ENCODE data around the gene MAP2K2.

MAP2K2 gene

GRCh38 chr19:4094761-4095487, 29.0 kb downstream of the MAP2K2 start:
- H3K4me2 ChIP-seq (ENCODE audit: low read length, poor library complexity, severe bottlenecking), result no peak overlapping the region
- H3K14ac ChIP-seq (ENCODE audit: low read length in 2 of 2), result no peak overlapping the region
- H3K9ac ChIP-seq (ENCODE audit: low read length), result no peak overlapping the region
- H3K18ac ChIP-seq (ENCODE audit: low read depth in 1 of 2, low read length in 2 of 2), result no peak overlapping the region
- H4K8ac ChIP-seq (ENCODE audit: low read length), result no peak overlapping the region
- no peak overlapping the region for H2BK15ac ChIP-seq (ENCODE audit: low read depth, poor library complexity, severe bottlenecking)
- no peak overlapping the region for H4K91ac ChIP-seq (ENCODE audit: low read length)
- H2BK5ac ChIP-seq (ENCODE audit: low read depth, low read length, poor library complexity, severe bottlenecking), result no peak overlapping the region
- peaks cover 7% of the 10 kb centered on the region for H3K79me1 ChIP-seq (replicated peaks; ENCODE audit: low read length, poor library complexity, severe bottlenecking)
- H2AFZ ChIP-seq (ENCODE audit: low read depth, low read length), result no peak overlapping the region
- no peak for DNase-seq
- H3K23ac ChIP-seq (ENCODE audit: low read length in 2 of 2), result no peak overlapping the region
- no peaks in the 10 kb centered on the region for H3K9me3 ChIP-seq (ENCODE audit: control insufficient read depth, low read length)
- no peak overlapping the region for H2BK120ac ChIP-seq (ENCODE audit: low read depth, low read length)
- H3K4me3 ChIP-seq (ENCODE audit: insufficient read depth in 1 of 2, low read depth in 1 of 2, low read length in 2 of 2), result no peak overlapping the region
- no peak overlapping the region for H3K27ac ChIP-seq (ENCODE audit: low read length, poor library complexity, severe bottlenecking)
- H3K4ac ChIP-seq (ENCODE audit: low read depth in 1 of 2, low read length in 2 of 2), result no peak overlapping the region
- peaks cover 82 to 84% of the 10 kb centered on the region in 2 experiments for H3K36me3 ChIP-seq (ENCODE audit: control insufficient read depth in 1 of 2, insufficient read depth in 2 of 2, low read depth in 1 of 2, low read length in 2 of 2)
- WGBS, result 98% methylated on average over 33 of the region's 35 CpGs
- no peaks in the 10 kb centered on the region for H3K27me3 ChIP-seq (ENCODE audit: control insufficient read depth in 1 of 2, insufficient read depth in 1 of 2, low read length in 2 of 2)
- H3K4me1 ChIP-seq (ENCODE audit: control insufficient read depth, insufficient read depth, low read depth, low read length), result peaks cover 2% of the 10 kb centered on the region
- no peak overlapping the region for H2BK12ac ChIP-seq (ENCODE audit: low read length in 2 of 2)
- H2AK5ac ChIP-seq (ENCODE audit: low read length, severe bottlenecking), result no peak overlapping the region

- Histone ChIP-seq H2AFZ (ENCODE audit: low read depth, low read length) (no peak overlapping the region), H3K4me3 (ENCODE audit: insufficient read depth in 1 of 2, low read depth in 1 of 2, low read length in 2 of 2) (no peak overlapping the region), H2BK5ac (ENCODE audit: low read depth, low read length, poor library complexity, severe bottlenecking) (no peak overlapping the region), H3K14ac (ENCODE audit: low read length in 2 of 2) (no peak overlapping the region), H2BK12ac (ENCODE audit: low read length in 2 of 2) (no peak overlapping the region), H3K23ac (ENCODE audit: low read length in 2 of 2) (no peak overlapping the region), H4K8ac (ENCODE audit: low read length) (no peak overlapping the region), H3K18ac (ENCODE audit: low read depth in 1 of 2, low read length in 2 of 2) (no peak overlapping the region), H3K36me3 (ENCODE audit: control insufficient read depth in 1 of 2, insufficient read depth in 2 of 2, low read depth in 1 of 2, low read length in 2 of 2) (peaks cover 84 to 85% of the 10 kb centered on the region in 2 experiments), H4K91ac (ENCODE audit: low read length) (no peak overlapping the region), H2AK5ac (ENCODE audit: low read length, severe bottlenecking) (no peak overlapping the region), H3K4me2 (ENCODE audit: low read length, poor library complexity, severe bottlenecking) (no peak overlapping the region), H3K9me3 (ENCODE audit: control insufficient read depth, low read length) (no peaks in the 10 kb centered on the region), H2BK120ac (ENCODE audit: low read depth, low read length) (no peak overlapping the region), H3K9ac (ENCODE audit: low read length) (no peak overlapping the region), H3K27me3 (ENCODE audit: control insufficient read depth in 1 of 2, insufficient read depth in 1 of 2, low read length in 2 of 2) (no peaks in the 10 kb centered on the region), H3K4me1 (ENCODE audit: control insufficient read depth, insufficient read depth, low read depth, low read length) (peaks cover 2% of the 10 kb centered on the region), H3K4ac (ENCODE audit: low read depth in 1 of 2, low read length in 2 of 2) (no peak overlapping the region), H2BK15ac (ENCODE audit: low read depth, poor library complexity, severe bottlenecking) (no peak overlapping the region), H3K27ac (ENCODE audit: low read length, poor library complexity, severe bottlenecking) (no peak overlapping the region), H3K79me1 (replicated peaks; ENCODE audit: low read length, poor library complexity, severe bottlenecking) (peaks cover 4% of the 10 kb centered on the region)
- WGBS, result 98% methylated on average over 12 of the region's 19 CpGs
- no peak for DNase-seq
Observed at GRCh38 chr19:4094291-4094690, 29.6 kb downstream of the MAP2K2 start.

GRCh38 chr19:4093643-4094175, 30.2 kb downstream of the MAP2K2 start:
- H3K27me3 ChIP-seq (ENCODE audit: control insufficient read depth in 1 of 2, insufficient read depth in 1 of 2, low read length in 2 of 2), result no peaks in the 10 kb centered on the region
- WGBS, result 97% methylated on average over 17 of the region's 18 CpGs
- peaks cover 82 to 83% of the 10 kb centered on the region in 2 experiments for H3K36me3 ChIP-seq (ENCODE audit: control insufficient read depth in 1 of 2, insufficient read depth in 2 of 2, low read depth in 1 of 2, low read length in 2 of 2)
- H2BK15ac ChIP-seq (ENCODE audit: low read depth, poor library complexity, severe bottlenecking), result no peak overlapping the region
- H3K9ac ChIP-seq (ENCODE audit: low read length), result no peak overlapping the region
- H3K4me3 ChIP-seq (ENCODE audit: insufficient read depth in 1 of 2, low read depth in 1 of 2, low read length in 2 of 2), result no peak overlapping the region
- H2AFZ ChIP-seq (ENCODE audit: low read depth, low read length), result no peak overlapping the region
- DNase-seq, result no peak
- no peak overlapping the region for H2BK5ac ChIP-seq (ENCODE audit: low read depth, low read length, poor library complexity, severe bottlenecking)
- H4K91ac ChIP-seq (ENCODE audit: low read length), result no peak overlapping the region
- no peak overlapping the region for H3K27ac ChIP-seq (ENCODE audit: low read length, poor library complexity, severe bottlenecking)
- no peak overlapping the region for H3K23ac ChIP-seq (ENCODE audit: low read length in 2 of 2)
- no peak overlapping the region for H2BK12ac ChIP-seq (ENCODE audit: low read length in 2 of 2)
- H3K4me2 ChIP-seq (ENCODE audit: low read length, poor library complexity, severe bottlenecking), result no peak overlapping the region
- H2AK5ac ChIP-seq (ENCODE audit: low read length, severe bottlenecking), result no peak overlapping the region
- peaks cover 2% of the 10 kb centered on the region for H3K4me1 ChIP-seq (ENCODE audit: control insufficient read depth, insufficient read depth, low read depth, low read length)
- no peak overlapping the region for H3K14ac ChIP-seq (ENCODE audit: low read length in 2 of 2)
- no peak overlapping the region for H4K8ac ChIP-seq (ENCODE audit: low read length)
- H3K79me1 ChIP-seq (replicated peaks; ENCODE audit: low read length, poor library complexity, severe bottlenecking), result peaks cover 3% of the 10 kb centered on the region
- no peak overlapping the region for H2BK120ac ChIP-seq (ENCODE audit: low read depth, low read length)
- no peak overlapping the region for H3K4ac ChIP-seq (ENCODE audit: low read depth in 1 of 2, low read length in 2 of 2)
- H3K18ac ChIP-seq (ENCODE audit: low read depth in 1 of 2, low read length in 2 of 2), result no peak overlapping the region
- no peaks in the 10 kb centered on the region for H3K9me3 ChIP-seq (ENCODE audit: control insufficient read depth, low read length)

GRCh38 chr19:4090356-4091220, 33.3 kb downstream of the MAP2K2 start:
- no peak overlapping the region for H2AFZ ChIP-seq (ENCODE audit: low read depth, low read length)
- H3K27me3 ChIP-seq (ENCODE audit: control insufficient read depth in 1 of 2, insufficient read depth in 1 of 2, low read length in 2 of 2), result no peaks in the 10 kb centered on the region
- no peak overlapping the region for H4K8ac ChIP-seq (ENCODE audit: low read length)
- H3K4me2 ChIP-seq (ENCODE audit: low read length, poor library complexity, severe bottlenecking), result no peak overlapping the region
- peaks cover 60 to 61% of the 10 kb centered on the region in 2 experiments for H3K36me3 ChIP-seq (ENCODE audit: control insufficient read depth in 1 of 2, insufficient read depth in 2 of 2, low read depth in 1 of 2, low read length in 2 of 2)
- H3K4me3 ChIP-seq (ENCODE audit: insufficient read depth in 1 of 2, low read depth in 1 of 2, low read length in 2 of 2), result no peak overlapping the region
- H2BK120ac ChIP-seq (ENCODE audit: low read depth, low read length), result no peak overlapping the region
- no peak overlapping the region for H2BK5ac ChIP-seq (ENCODE audit: low read depth, low read length, poor library complexity, severe bottlenecking)
- peaks cover 6% of the 10 kb centered on the region for H3K4me1 ChIP-seq (ENCODE audit: control insufficient read depth, insufficient read depth, low read depth, low read length)
- no peaks in the 10 kb centered on the region for H3K9me3 ChIP-seq (ENCODE audit: control insufficient read depth, low read length)
- no peak overlapping the region for H3K23ac ChIP-seq (ENCODE audit: low read length in 2 of 2)
- H3K27ac ChIP-seq (ENCODE audit: low read length, poor library complexity, severe bottlenecking), result no peak overlapping the region
- DNase-seq, result no peak
- H4K91ac ChIP-seq (ENCODE audit: low read length), result no peak overlapping the region
- H2BK12ac ChIP-seq (ENCODE audit: low read length in 2 of 2), result no peak overlapping the region
- no peak overlapping the region for H3K14ac ChIP-seq (ENCODE audit: low read length in 2 of 2)
- WGBS, result 94% methylated on average over 50 of the region's 52 CpGs
- no peak overlapping the region for H2BK15ac ChIP-seq (ENCODE audit: low read depth, poor library complexity, severe bottlenecking)
- no peak overlapping the region for H2AK5ac ChIP-seq (ENCODE audit: low read length, severe bottlenecking)
- no peak overlapping the region for H3K18ac ChIP-seq (ENCODE audit: low read depth in 1 of 2, low read length in 2 of 2)
- no peak overlapping the region for H3K4ac ChIP-seq (ENCODE audit: low read depth in 1 of 2, low read length in 2 of 2)
- H3K9ac ChIP-seq (ENCODE audit: low read length), result no peak overlapping the region
- H3K79me1 ChIP-seq (replicated peaks; ENCODE audit: low read length, poor library complexity, severe bottlenecking), result no peaks in the 10 kb centered on the region
